ENCODE results near the gene CACNB4. TPM values are rescaled to one million over a fixed set of nuclear protein-coding genes. Genes with fewer than 3 reads are reported as not detected.

Gene CACNB4
- total and polyA plus RNA-seq, 8 donors, result 0.34 to 1.3 (median 0.70) TPM

DNA sequence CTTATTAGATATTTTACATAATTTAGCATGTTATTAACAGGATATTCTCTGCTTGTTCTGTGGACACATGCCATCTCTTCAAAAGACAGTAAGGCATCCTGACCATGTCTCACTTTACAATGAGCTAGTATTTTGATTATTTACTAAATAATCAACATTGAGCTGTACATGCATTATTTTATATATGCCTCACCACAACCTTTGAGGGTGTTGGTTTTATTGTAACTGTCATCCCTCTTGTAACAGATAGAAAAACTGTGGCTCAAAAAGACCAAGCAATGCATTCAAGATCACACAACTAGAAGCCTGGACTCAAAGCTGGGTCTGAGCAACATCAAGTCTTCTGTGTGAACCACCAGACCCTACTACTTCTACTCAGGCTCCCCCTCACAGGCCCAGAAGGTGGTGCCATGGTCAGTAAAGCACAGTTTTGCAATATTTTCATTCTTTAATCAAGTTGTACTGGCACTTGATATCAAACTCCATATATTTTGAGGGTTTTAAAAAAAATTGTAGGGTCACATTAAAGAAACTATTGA is 165.5 kb downstream of the CACNB4 start:
- TF ChIP-seq, protein P1, sequence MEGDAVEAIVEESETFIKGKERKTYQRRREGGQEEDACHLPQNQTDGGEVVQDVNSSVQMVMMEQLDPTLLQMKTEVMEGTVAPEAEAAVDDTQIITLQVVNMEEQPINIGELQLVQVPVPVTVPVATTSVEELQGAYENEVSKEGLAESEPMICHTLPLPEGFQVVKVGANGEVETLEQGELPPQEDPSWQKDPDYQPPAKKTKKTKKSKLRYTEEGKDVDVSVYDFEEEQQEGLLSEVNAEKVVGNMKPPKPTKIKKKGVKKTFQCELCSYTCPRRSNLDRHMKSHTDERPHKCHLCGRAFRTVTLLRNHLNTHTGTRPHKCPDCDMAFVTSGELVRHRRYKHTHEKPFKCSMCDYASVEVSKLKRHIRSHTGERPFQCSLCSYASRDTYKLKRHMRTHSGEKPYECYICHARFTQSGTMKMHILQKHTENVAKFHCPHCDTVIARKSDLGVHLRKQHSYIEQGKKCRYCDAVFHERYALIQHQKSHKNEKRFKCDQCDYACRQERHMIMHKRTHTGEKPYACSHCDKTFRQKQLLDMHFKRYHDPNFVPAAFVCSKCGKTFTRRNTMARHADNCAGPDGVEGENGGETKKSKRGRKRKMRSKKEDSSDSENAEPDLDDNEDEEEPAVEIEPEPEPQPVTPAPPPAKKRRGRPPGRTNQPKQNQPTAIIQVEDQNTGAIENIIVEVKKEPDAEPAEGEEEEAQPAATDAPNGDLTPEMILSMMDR (IDR thresholded peaks at IDR 0.05), result no peak
- FAIRE-seq, result no peak
- H3K4me3 ChIP-seq, result no peak overlapping the region
- no peak for DNase-seq
- intact Hi-C loops (cut with DNase I), result no loop called here
- no peaks in the 10 kb centered on the region for H3K27me3 ChIP-seq
- no peaks in the 10 kb centered on the region for H3K9me3 ChIP-seq
- H3K4me1 ChIP-seq, result no peaks in the 10 kb centered on the region
- H3K36me3 ChIP-seq, result no peaks in the 10 kb centered on the region
- no peak overlapping the region for H3K27ac ChIP-seq
- ATAC-seq, result no peak

DNA sequence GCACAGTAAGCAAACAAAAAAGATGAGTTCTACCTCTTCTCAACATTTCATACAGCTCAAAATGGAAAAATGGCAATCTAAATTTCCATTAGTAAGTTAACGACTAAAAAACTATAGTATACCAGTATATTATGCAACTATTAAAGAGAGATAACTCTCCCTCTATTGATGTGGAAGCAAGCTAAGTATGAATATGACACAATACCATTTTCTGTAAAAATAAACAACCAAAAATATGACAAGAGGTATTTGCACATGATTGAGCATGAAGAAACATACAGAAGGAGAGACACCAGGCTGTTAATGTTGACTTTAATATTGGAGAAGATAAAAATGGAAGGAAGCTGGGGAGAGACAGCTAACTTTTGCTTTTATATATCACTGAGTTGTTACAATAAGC is 167.1 kb downstream of the CACNB4 start:
- FAIRE-seq, result no peak
- 91 to 95% methylated on average over 1 of the region's 1 CpG for WGBS, 2 donors
- DNase-seq, result no peak
- TF ChIP-seq, protein P1 (IDR thresholded peaks at IDR 0.05), result no peak
- no peak overlapping the region for H3K27ac ChIP-seq
- intact Hi-C loops (cut with DNase I), result no loop called here
- H3K4me1 ChIP-seq, result no peaks in the 10 kb centered on the region
- no peaks in the 10 kb centered on the region for H3K9me3 ChIP-seq
- no peak for ATAC-seq
- H3K36me3 ChIP-seq, result no peaks in the 10 kb centered on the region
- H3K27me3 ChIP-seq, result no peaks in the 10 kb centered on the region
- no peak overlapping the region for H3K4me3 ChIP-seq

DNA sequence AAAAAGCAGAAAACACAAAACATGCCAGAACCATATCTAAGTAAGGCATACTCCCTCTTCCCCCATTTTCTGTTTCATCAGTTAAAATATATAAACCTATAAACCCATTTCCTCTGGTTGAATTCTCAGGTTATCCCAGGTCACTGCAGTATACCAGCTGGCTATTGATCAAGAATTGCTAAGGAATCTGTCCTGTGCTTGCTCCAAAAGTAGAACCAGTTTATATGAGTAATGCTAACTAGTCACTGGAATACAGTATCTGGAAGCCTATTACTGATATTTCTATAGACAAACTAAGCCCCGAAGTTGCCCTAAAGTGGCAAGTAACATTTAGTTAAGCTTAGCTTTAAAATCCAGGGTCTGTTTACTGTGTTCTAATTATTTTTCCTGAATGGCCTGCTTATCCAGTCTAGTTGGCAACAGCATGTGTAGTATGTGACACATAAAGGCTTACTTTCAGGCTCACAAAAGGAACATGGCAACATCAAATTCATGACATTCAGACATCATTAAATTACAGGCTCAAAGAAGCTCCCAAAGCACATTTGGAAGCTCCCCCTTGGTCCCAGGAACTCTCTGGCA is 167.7 kb downstream of the CACNB4 start:
- no peak for FAIRE-seq
- no peaks in the 10 kb centered on the region for H3K36me3 ChIP-seq
- TF ChIP-seq, protein P1 (IDR thresholded peaks at IDR 0.05), result no peak
- H3K4me1 ChIP-seq, result no peaks in the 10 kb centered on the region
- H3K27me3 ChIP-seq, result no peaks in the 10 kb centered on the region
- no peak overlapping the region for H3K27ac ChIP-seq
- WGBS, 2 donors, result 73 to 76% methylated on average over 1 of the region's 1 CpG
- ATAC-seq, result no peak
- no peak for DNase-seq
- intact Hi-C loops (cut with DNase I), result no loop called here
- no peak overlapping the region for H3K4me3 ChIP-seq
- no peaks in the 10 kb centered on the region for H3K9me3 ChIP-seq

DNA sequence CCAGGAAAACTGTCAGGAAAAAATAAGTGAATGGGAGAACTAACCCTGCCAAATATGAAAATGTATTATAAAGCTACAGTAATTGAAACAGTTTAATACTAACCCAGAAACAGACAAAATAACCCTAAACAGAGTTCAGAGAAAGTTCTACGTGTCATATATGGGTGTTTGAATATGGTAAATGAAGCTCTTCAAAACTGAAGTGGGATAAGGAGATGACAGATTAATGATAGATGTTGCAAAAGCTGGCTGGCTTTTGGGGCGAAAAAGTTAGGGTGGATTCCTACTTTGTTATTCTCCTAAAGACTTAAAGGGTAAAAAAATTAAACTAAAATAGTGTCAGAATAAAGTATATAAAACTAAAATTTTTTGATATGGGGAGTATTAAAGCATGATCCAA is 168.8 kb downstream of the CACNB4 start:
- Histone ChIP-seq H3K4me3 (no peak overlapping the region), H3K36me3 (no peaks in the 10 kb centered on the region), H3K27me3 (no peaks in the 10 kb centered on the region), H3K4me1 (no peaks in the 10 kb centered on the region), H3K27ac (no peak overlapping the region), H3K9me3 (no peaks in the 10 kb centered on the region)
- WGBS, 2 donors, result 85% methylated on average over 2 of the region's 2 CpGs
- DNase-seq (no peak), FAIRE-seq (no peak), ATAC-seq (no peak)
- intact Hi-C loops (cut with DNase I), result no loop called here
- TF ChIP-seq, protein P1 (IDR thresholded peaks at IDR 0.05), result no peak

DNA sequence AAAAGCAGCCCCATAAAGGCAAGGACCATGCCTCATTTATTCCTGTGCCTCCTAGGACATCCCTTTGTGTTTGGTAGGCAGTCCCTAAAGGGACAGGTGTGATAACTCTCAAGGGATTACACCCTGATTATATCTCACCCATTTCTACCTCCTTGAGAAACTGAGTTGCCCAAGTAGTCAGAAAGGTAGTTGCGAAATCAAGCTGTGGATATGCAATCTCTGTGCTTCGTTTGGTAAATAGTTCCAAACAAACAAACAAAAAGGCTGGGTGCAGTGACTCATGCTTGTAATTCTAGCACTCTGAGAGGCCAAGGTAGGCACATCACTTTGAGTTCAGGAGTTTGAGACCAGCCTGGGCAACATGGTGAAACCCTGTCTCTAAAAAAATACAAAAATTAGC is 170.5 kb downstream of the CACNB4 start:
- FAIRE-seq (no peak), DNase-seq (no peak), ATAC-seq (no peak)
- Histone ChIP-seq H3K36me3 (no peaks in the 10 kb centered on the region), H3K4me1 (no peaks in the 10 kb centered on the region), H3K9me3 (no peaks in the 10 kb centered on the region), H3K4me3 (no peak overlapping the region), H3K27ac (no peak overlapping the region), H3K27me3 (no peaks in the 10 kb centered on the region)
- TF ChIP-seq, protein P1 (IDR thresholded peaks at IDR 0.05), result no peak
- intact Hi-C loops (cut with DNase I), result no loop called here
- 64 to 66% methylated on average over 2 of the region's 2 CpGs for WGBS, 2 donors

Measured in pancreas (tissue), 10 donors.